GM12891 (cell line): ENCODE data around the gene ACTR1A.

Source experiments
- PAX5 ChIP-seq: IDR thresholded peaks from 2 replicates; pipeline ENCODE4 v1.6.1; 2011; ENCODE audit warnings: low read length, moderate library complexity, mild to moderate bottlenecking; ENCODE audit not compliant: insufficient read depth, severe bottlenecking
- POLR2A ChIP-seq: IDR thresholded peaks from 2 replicates; pipeline ENCODE4 v1.6.1; 2011; ENCODE audit warnings: low read depth, low read length, control low read depth
- POLR2AphosphoS5 ChIP-seq: IDR thresholded peaks from 2 replicates; pipeline ENCODE4 v1.6.1; 2011; ENCODE audit warnings: low read depth, low read length, control low read depth
- SPI1 ChIP-seq: IDR thresholded peaks from 2 replicates; pipeline ENCODE4 v1.6.1; 2011; ENCODE audit warnings: low read depth, low read length, control low read depth
- TAF1 ChIP-seq: IDR thresholded peaks from 2 replicates; pipeline ENCODE4 v1.6.1; 2011; ENCODE audit warnings: low read depth, low read length, control low read depth

DNA sequence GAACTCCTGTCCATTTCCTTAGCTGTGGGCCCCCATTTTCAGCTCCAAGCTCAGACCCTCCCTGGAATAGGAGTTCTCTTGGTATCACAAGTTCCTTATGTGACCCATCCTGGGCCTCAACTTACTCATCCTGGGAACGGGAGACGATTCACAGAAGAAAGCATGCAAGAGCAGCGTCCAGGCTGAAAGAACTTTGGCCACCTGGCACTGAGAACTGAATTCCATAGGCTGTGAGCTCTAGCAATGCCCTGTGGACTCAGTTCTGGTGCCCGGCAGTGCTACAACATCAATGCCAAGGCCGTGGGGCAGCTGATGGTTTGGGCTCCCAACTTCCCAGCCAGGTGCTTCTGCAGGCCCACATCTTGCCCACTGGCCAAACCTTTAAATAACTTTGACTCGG lies 66.2 kb downstream of the ACTR1A start:
- TF ChIP-seq POLR2A (no peak), POLR2AphosphoS5 (no peak), SPI1 (no peak), PAX5 (no peak), TAF1 (no peak)
